H9 (cell line): ENCODE measurements around the gene TYMP. TPM values are rescaled to one million over a fixed set of nuclear protein-coding genes. Genes with fewer than 3 reads are reported as not detected.
A peak's percentile ranks its signal among the peaks of the same experiment; 100 is the strongest.

Source experiments
- DNase-seq: peaks from one replicate; pipeline ENCODE4 v3.0.0-alpha.2; 2017
- H2AFZ ChIP-seq: one replicate; pipeline ENCODE4 v1.6.1; 2013; ENCODE audit warnings: mild to moderate bottlenecking, low read length, control low read depth, moderate library complexity
- H2AK5ac ChIP-seq: 2 replicates; pipeline ENCODE4 v1.6.1; 2013; ENCODE audit warnings: low read length, control low read depth, mixed read lengths; ENCODE audit not compliant: insufficient read length
- H2BK120ac ChIP-seq: one replicate; pipeline ENCODE4 v1.6.1; 2013; ENCODE audit warnings: low read depth, mild to moderate bottlenecking, low read length, control low read depth, inconsistent platforms; ENCODE audit not compliant: poor library complexity, severe bottlenecking
- H2BK12ac ChIP-seq: 2 replicates; pipeline ENCODE4 v1.6.1; 2013; ENCODE audit warnings: low read length, control low read depth, mixed read lengths, low read depth; ENCODE audit not compliant: insufficient read length
- H2BK15ac ChIP-seq: 2 replicates; pipeline ENCODE4 v1.6.1; 2013; ENCODE audit warnings: low read depth, low read length, control low read depth
- H2BK20ac ChIP-seq: one replicate; pipeline ENCODE4 v1.6.1; 2013; ENCODE audit warnings: low read depth, mild to moderate bottlenecking, low read length, control low read depth, inconsistent platforms; ENCODE audit not compliant: poor library complexity, severe bottlenecking
- H2BK5ac ChIP-seq: 2 replicates; pipeline ENCODE4 v1.6.1; 2013; ENCODE audit warnings: low read length, control low read depth, mixed read lengths; ENCODE audit not compliant: insufficient read length
- H3K14ac ChIP-seq: 2 replicates; pipeline ENCODE4 v1.6.1; 2013; ENCODE audit warnings: low read length, control low read depth; ENCODE audit not compliant: insufficient read depth
- H3K18ac ChIP-seq: 2 replicates; pipeline ENCODE4 v1.6.1; 2013; ENCODE audit warnings: low read depth, mild to moderate bottlenecking, mixed read lengths, low read length, control low read depth; ENCODE audit not compliant: insufficient read length
- H3K23ac ChIP-seq: 2 replicates; pipeline ENCODE4 v1.6.1; 2013; ENCODE audit warnings: low read length, control low read depth, mixed read lengths, low read depth; ENCODE audit not compliant: insufficient read length
- H3K23me2 ChIP-seq: 2 replicates; pipeline ENCODE4 v1.6.1; 2013; ENCODE audit warnings: low read depth, mild to moderate bottlenecking, mixed read lengths, low read length, control low read depth; ENCODE audit not compliant: insufficient read length, poor library complexity, severe bottlenecking
- H3K27ac ChIP-seq: 2 replicates; pipeline ENCODE4 v1.5.1; 2013; ENCODE audit warnings: low read length, control low read depth, mixed read lengths, low read depth; ENCODE audit not compliant: insufficient read length
- H3K27me3 ChIP-seq: 2 replicates; pipeline ENCODE4 v1.6.1; 2013; ENCODE audit warnings: low read length, control low read depth, inconsistent platforms; ENCODE audit not compliant: insufficient read depth
- H3K4ac ChIP-seq: 2 replicates; pipeline ENCODE4 v1.6.1; 2013; ENCODE audit warnings: low read depth, mild to moderate bottlenecking, control low read depth, inconsistent platforms, low read length, moderate library complexity
- H3K4me1 ChIP-seq: 2 replicates; pipeline ENCODE4 v1.6.1; 2013; ENCODE audit warnings: low read length, control low read depth, inconsistent platforms; ENCODE audit not compliant: insufficient read depth
- H3K4me2 ChIP-seq: 2 replicates; pipeline ENCODE4 v1.6.1; 2013; ENCODE audit warnings: low read length, control low read depth, mixed read lengths; ENCODE audit not compliant: insufficient read length, insufficient read depth
- H3K56ac ChIP-seq: 2 replicates; pipeline ENCODE4 v1.6.1; 2013; ENCODE audit warnings: low read depth, mild to moderate bottlenecking, mixed read lengths, low read length, control low read depth; ENCODE audit not compliant: insufficient read length
- H3K79me1 ChIP-seq: 2 replicates; pipeline ENCODE4 v1.6.1; 2013; ENCODE audit warnings: low read depth, mild to moderate bottlenecking, moderate library complexity, low read length, control low read depth, inconsistent platforms; ENCODE audit not compliant: insufficient read depth, poor library complexity, severe bottlenecking
- H3K79me2 ChIP-seq: 2 replicates; pipeline ENCODE4 v1.6.1; 2013; ENCODE audit warnings: low read length, control low read depth, inconsistent platforms; ENCODE audit not compliant: insufficient read depth
- H3K9ac ChIP-seq: 2 replicates; pipeline ENCODE4 v1.6.1; 2013; ENCODE audit warnings: low read length, control low read depth, mixed read lengths; ENCODE audit not compliant: insufficient read length; ENCODE audit errors: extremely low read depth
- H3K9me3 ChIP-seq: one replicate; pipeline ENCODE4 v1.6.1; 2013; ENCODE audit warnings: low read depth, low read length, inconsistent platforms; ENCODE audit not compliant: control insufficient read depth
- H3T11ph ChIP-seq: one replicate; pipeline ENCODE4 v1.6.1; 2013; ENCODE audit warnings: mild to moderate bottlenecking, low read length, control low read depth, inconsistent platforms
- H4K20me1 ChIP-seq: one replicate; pipeline ENCODE4 v1.6.1; 2013; ENCODE audit not compliant: control insufficient read depth, insufficient read length, insufficient read depth
- H4K5ac ChIP-seq: 2 replicates; pipeline ENCODE4 v1.6.1; 2013; ENCODE audit warnings: low read depth, mild to moderate bottlenecking, mixed read lengths, low read length, control low read depth; ENCODE audit not compliant: insufficient read length
- H4K8ac ChIP-seq: replicated peaks from 2 replicates; pipeline ENCODE4 v1.6.1; 2013; ENCODE audit warnings: low read length, control low read depth, mixed read lengths, low read depth; ENCODE audit not compliant: insufficient read length
- H4K91ac ChIP-seq: 2 replicates; pipeline ENCODE4 v1.6.1; 2013; ENCODE audit warnings: low read depth, mild to moderate bottlenecking, moderate library complexity, mixed read lengths, low read length, control low read depth; ENCODE audit not compliant: insufficient read length
- H3K27ac Mint-ChIP-seq, 3 experiments: 2 replicates in 2 of 3; 3 replicates in 1 of 3; pipeline ENCODE4 v1.8.0; 2020 to 2021; ENCODE audit warnings: mixed read lengths in 3 of 3, mild to moderate bottlenecking in 1 of 3, moderate library complexity in 1 of 3
- H3K27me3 Mint-ChIP-seq: 2 replicates; pipeline ENCODE4 v1.8.0; 2021; ENCODE audit warnings: low read depth, mild to moderate bottlenecking, moderate library complexity, mixed read lengths
- H3K36me3 Mint-ChIP-seq, 3 experiments: 2 replicates in 2 of 3; 3 replicates in 1 of 3; pipeline ENCODE4 v1.8.0; 2020 to 2021; ENCODE audit warnings: low read depth in 3 of 3, mixed read lengths in 3 of 3; ENCODE audit not compliant: insufficient read depth in 1 of 3
- H3K4me1 Mint-ChIP-seq, 2 experiments: 2 replicates each; pipeline ENCODE4 v1.8.0; 2020; ENCODE audit warnings: mixed read lengths in 2 of 2
- H3K4me3 Mint-ChIP-seq, 2 experiments: 2 replicates in 1 of 2; 3 replicates in 1 of 2; pipeline ENCODE4 v1.8.0; 2020 to 2021; ENCODE audit warnings: mild to moderate bottlenecking in 2 of 2, mixed read lengths in 2 of 2, moderate library complexity in 1 of 2
- H3K9me3 Mint-ChIP-seq, 2 experiments: 2 replicates in 1 of 2; 3 replicates in 1 of 2; pipeline ENCODE4 v1.8.0; 2020; ENCODE audit warnings: mild to moderate bottlenecking in 2 of 2, mixed read lengths in 2 of 2, moderate library complexity in 1 of 2
- CTCF ChIP-seq: fragments of 200-600 bp; sonication (generic); conservative IDR thresholded peaks from 3 replicates; pipeline ENCODE4 v1.8.0; 2021; ENCODE audit warnings: antibody characterized with exemption, mild to moderate bottlenecking
- WGBS: extraction: QIAGEN DNeasy Blood & Tissue Kit; methylation state at CpG from one replicate; pipeline ENCODE4 v1.1.7; 2013; ENCODE audit warnings: missing lambda C conversion rate, low lambda C conversion rate, mixed read lengths; ENCODE audit not compliant: insufficient read length; ENCODE audit errors: extremely low coverage; 5-methylcytosine and 5-hydroxymethylcytosine counted together
- total RNA-seq: library from RNA; stranded (reverse); gene quantifications from 2 replicates; pipeline ENCODE4 v1.2.1, GENCODE V29; 2021

Gene TYMP
- total RNA-seq, 1 experiment from 2014 or later = 1.0 TPM

GRCh38 chr22:50504369-50505211 is 25.2 kb downstream of the TYMP start:
- no peak overlapping the region for H4K8ac ChIP-seq
- H3T11ph ChIP-seq = no peak overlapping the region
- no peak overlapping the region for H4K5ac ChIP-seq
- H4K91ac ChIP-seq = no peak overlapping the region
- no peak overlapping the region for H3K18ac ChIP-seq
- H3K79me1 ChIP-seq = peaks cover 7% of the 10 kb centered on the region
- H3K4me3 Mint-ChIP-seq = no peak overlapping the region
- no peaks in the 10 kb centered on the region for H3K9me3 ChIP-seq
- no peak overlapping the region for H3K27ac Mint-ChIP-seq
- DNase-seq = peak; percentile 23
- H3K14ac ChIP-seq = no peak overlapping the region
- no peak overlapping the region for H3K27ac ChIP-seq
- H3K23ac ChIP-seq = no peak overlapping the region
- no peaks in the 10 kb centered on the region for H3K9me3 Mint-ChIP-seq
- TF ChIP-seq CTCF = no peak
- no peak overlapping the region for H3K56ac ChIP-seq
- peaks cover 9% of the 10 kb centered on the region; the same call in 1 of the 2 replicates for H3K79me2 ChIP-seq
- peaks cover 12% of the 10 kb centered on the region for H3K23me2 ChIP-seq
- H3K4me1 Mint-ChIP-seq = peaks cover 9 to 12% of the 10 kb centered on the region in 2 experiments
- H3K9ac ChIP-seq = no peak overlapping the region
- H2BK12ac ChIP-seq = no peak overlapping the region
- no peak overlapping the region for H2AFZ ChIP-seq
- H3K27me3 Mint-ChIP-seq = no peaks in the 10 kb centered on the region
- H3K4me1 ChIP-seq = no peaks in the 10 kb centered on the region
- H2BK120ac ChIP-seq = no peak overlapping the region
- no peak overlapping the region for H2BK20ac ChIP-seq
- no peak overlapping the region for H2BK5ac ChIP-seq
- no peak overlapping the region for H2BK15ac ChIP-seq
- H3K4me2 ChIP-seq = no peak overlapping the region
- no CpG with 5 or more reads among the region's 44 CpGs for WGBS
- no peak overlapping the region for H3K4ac ChIP-seq
- no peaks in the 10 kb centered on the region for H3K27me3 ChIP-seq
- no peaks in the 10 kb centered on the region for H4K20me1 ChIP-seq
- H2AK5ac ChIP-seq = no peak overlapping the region
- H3K36me3 Mint-ChIP-seq = peaks cover 0 to 3% (median 0%) of the 10 kb centered on the region in 3 experiments; a peak in 2 of 7 replicates
